A549 (cell line): Measurements from ENCODE around the gene MMP24OS. TPM values are rescaled to one million over a fixed set of nuclear protein-coding genes. Genes with fewer than 3 reads are reported as not detected.

ENCODE experiments used
- ATAC-seq, 2 experiments: fragments of 200-7000 bp in 1 of 2; fragments of >200 bp in 1 of 2; cut with Nextera tagmentation in 1 of 2; cut with Tn5 transposase in 1 of 2; 3 replicates each; pipeline versions ENCODE4 v1.8.0 to v1.9.1; 2018 to 2020; ENCODE audit warnings: mild to moderate bottlenecking in 1 of 2, moderate library complexity in 1 of 2
- CTCF ChIA-PET: fragments of 300-600 bp; sonication (Branson Sonifier 250); formaldehyde crosslinking; extraction: SDS; loops from one replicate; lab custom pipeline; 2021; ENCODE audit warnings: antibody characterized with exemption, inconsistent platforms; lab: Yijun Ruan, JAX
- POLR2A ChIA-PET: fragments of 350-600 bp; formaldehyde crosslinking; extraction: SDS; loops from one replicate; lab custom pipeline; 2021; ENCODE audit warnings: antibody characterized with exemption, inconsistent platforms; lab: Yijun Ruan, JAX
- DNase-seq, 2 experiments: peaks; one replicate each; pipeline versions ENCODE4 v3.0.0 to v3.0.0-alpha.2; 2011 to 2016; ENCODE audit warnings: low read depth in 1 of 2, low spot score in 1 of 2
- FAIRE-seq: peaks from 2 replicates; lab custom pipeline; 2011; peaks lifted over from hg19 to GRCh38; lab: Jason Lieb, UNC
- H3K27ac ChIP-seq, 2 experiments: fragments of >200 bp; sonication (Bioruptor Twin); formaldehyde crosslinking; 3 replicates each; pipeline ENCODE4 v1.5.1; 2016 to 2017
- H3K4me1 ChIP-seq: fragments of >200 bp; sonication (Bioruptor Twin); formaldehyde crosslinking; 3 replicates; pipeline ENCODE4 v1.6.1; 2016
- H3K4me2 ChIP-seq: fragments of >200 bp; sonication (Bioruptor Twin); formaldehyde crosslinking; 3 replicates; pipeline ENCODE4 v1.6.1; 2016
- H3K4me3 ChIP-seq: fragments of >200 bp; sonication (Bioruptor Twin); formaldehyde crosslinking; 3 replicates; pipeline ENCODE4 v1.5.1; 2016
- H3K9me3 ChIP-seq: fragments of >200 bp; sonication (Bioruptor Twin); formaldehyde crosslinking; 3 replicates; pipeline ENCODE4 v1.6.1; 2016
- ATOH8 ChIP-seq: fragments of 250-450 bp; sonication (Bioruptor Pico); IDR thresholded peaks from 2 replicates; pipeline ENCODE4 v1.5.0; 2020; ENCODE audit warnings: low read depth, mild to moderate bottlenecking, moderate library complexity
- BCL3 ChIP-seq: fragments of >200 bp; sonication (Bioruptor Twin); formaldehyde crosslinking; IDR thresholded peaks from 3 replicates; pipeline ENCODE4 v1.6.1; 2016
- CBX2 ChIP-seq: fragments of 200-600 bp; sonication (generic); IDR thresholded peaks from 2 replicates; pipeline ENCODE4 v1.6.1; 2016; ENCODE audit warnings: low read depth, mild to moderate bottlenecking, borderline replicate concordance
- CTCF ChIP-seq: fragments of >200 bp; sonication (Bioruptor Twin); formaldehyde crosslinking; IDR thresholded peaks from 3 replicates; pipeline ENCODE4 v1.5.1; 2016
- FOSB ChIP-seq: fragments of 250-450 bp; sonication (Bioruptor Pico); IDR thresholded peaks from 2 replicates; pipeline ENCODE4 v1.5.0; 2020; ENCODE audit warnings: mild to moderate bottlenecking, moderate library complexity
- FOXS1 ChIP-seq: fragments of 250-450 bp; sonication (Bioruptor Pico); IDR thresholded peaks from 2 replicates; pipeline ENCODE4 v1.5.0; 2020; ENCODE audit warnings: mild to moderate bottlenecking, moderate library complexity
- HOXA7 ChIP-seq: fragments of 250-450 bp; sonication (Bioruptor Pico); IDR thresholded peaks from 2 replicates; pipeline ENCODE4 v1.5.0; 2020; ENCODE audit warnings: mild to moderate bottlenecking, moderate library complexity
- HOXB5 ChIP-seq: fragments of 250-450 bp; sonication (Bioruptor Pico); IDR thresholded peaks from 2 replicates; pipeline ENCODE4 v1.5.0; 2020; ENCODE audit warnings: mild to moderate bottlenecking, moderate library complexity
- JUN ChIP-seq, 2 experiments: fragments of >200 bp; sonication (Bioruptor Twin); formaldehyde crosslinking; IDR thresholded peaks; 2 replicates in 1 of 2; 3 replicates in 1 of 2; pipeline ENCODE4 v1.6.1; 2016 to 2017
- MAX ChIP-seq: IDR thresholded peaks from 2 replicates; pipeline ENCODE4 v1.6.1; 2012
- PBX3 ChIP-seq: IDR thresholded peaks from 2 replicates; pipeline ENCODE4 v1.6.1; 2012
- PHF8 ChIP-seq: fragments of 200-600 bp; sonication (generic); IDR thresholded peaks from 2 replicates; pipeline ENCODE4 v1.6.1; 2016; ENCODE audit warnings: low read depth, mild to moderate bottlenecking, antibody characterized with exemption, moderate library complexity, borderline replicate concordance
- POLR2AphosphoS2 ChIP-seq: conservative IDR thresholded peaks from 2 replicates; pipeline ENCODE4 v1.6.1; 2012; ENCODE audit warnings: low read length, improper control_type of control experiment, inconsistent platforms
- RARB ChIP-seq: fragments of 250-450 bp; sonication (Bioruptor Pico); IDR thresholded peaks from 2 replicates; pipeline ENCODE4 v1.8.0; 2021; ENCODE audit warnings: mild to moderate bottlenecking, moderate library complexity
- SREBF2 ChIP-seq: fragments of 450-650 bp; IDR thresholded peaks from 2 replicates; pipeline ENCODE4 v1.6.1; 2014; ENCODE audit warnings: mild to moderate bottlenecking, moderate library complexity
- TFCP2L1 ChIP-seq: fragments of 250-450 bp; sonication (Bioruptor Pico); IDR thresholded peaks from 2 replicates; pipeline ENCODE4 v1.5.0; 2021; ENCODE audit warnings: mild to moderate bottlenecking
- ZNF302 ChIP-seq: fragments of 250-450 bp; sonication (Bioruptor Pico); IDR thresholded peaks from 2 replicates; pipeline ENCODE4 v1.9.0; 2021; ENCODE audit warnings: inconsistent platforms, mild to moderate bottlenecking, moderate library complexity
- WGBS: methylation state at CpG from one replicate; pipeline ENCODE4 v1.1.6; 2017; ENCODE audit errors: missing lambda C conversion rate; 5-methylcytosine and 5-hydroxymethylcytosine counted together
- polyA plus RNA-seq, 4 experiments: library from polyadenylated mRNA; depleted of rRNA in 3 of 4; stranded (reverse); fragments of >200 nt; fragmentation: RNase III in 1 of 4; extraction: RNeasy Plus Mini Kit Qiagen cat#74134 plus additional on column Dnase treatment in 1 of 4; gene quantifications; 2 replicates in 3 of 4; 3 replicates in 1 of 4; pipeline ENCODE4 v1.2.3, GENCODE V29; 2011 to 2017

The MMP24OS gene
- polyA plus RNA-seq, 2 of the 4 experiments (the other 2 are of a cell fraction), result 13.6 to 40.5 TPM

- CTCF ChIA-PET, result interaction anchor here (0.6 to 6.7 kb wide), 13 partner anchors 10 to 255 kb away, joined by 3 to 39 read pairs (median 4); partner anchors contain the start of gene GDF5
- no peak for DNase-seq
- Histone ChIP-seq H3K4me1 (peaks cover 40% of the 10 kb centered on the region), H3K4me3 (no peak overlapping the region), H3K27ac (peak overlapping the region in 1 of 2 experiments; percentile 99; a peak in 1 of 6 replicates), H3K4me2 (no peak overlapping the region), H3K9me3 (no peaks in the 10 kb centered on the region)
- WGBS, result 91% methylated on average over 5 of the region's 5 CpGs
- POLR2A ChIA-PET, result interaction anchor here (0.6 kb wide), 1 partner anchor 13 kb away, joined by 3 read pairs; no protein-coding TSS in a partner anchor
- ATAC-seq, result no peak
- FAIRE-seq, result no peak
- TF ChIP-seq PHF8 (no peak), ZNF302 (CRISPR knock-in tag) (no peak), HOXB5 (CRISPR knock-in tag) (no peak), JUN (IDR thresholded peaks at IDR 0.05) (no peak), CBX2 (no peak), SREBF2 (no peak), ATOH8 (no peak)
These were observed 1.1 kb upstream of the MMP24OS start for GRCh38 chr20:35279040-35279439.

- H3K9me3 ChIP-seq, result no peaks in the 10 kb centered on the region
- peak overlapping the region; percentile 98 to 99 for H3K27ac ChIP-seq
- ATAC-seq, result peak; percentile 10 to 31; a peak in 5 of 6 replicates
- DNase-seq, result no peak
- ChIA-PET POLR2A (interaction anchor here (0.9 to 1.6 kb wide), 6 partner anchors 13 to 369 kb away, joined by 3 to 17 read pairs (median 5); partner anchors contain the start of gene SPAG4), CTCF (interaction anchor here (0.6 to 15.8 kb wide), 10 partner anchors 8 to 181 kb away, joined by 3 to 333 read pairs (median 9); partner anchors contain the start of gene EDEM2)
- peak overlapping the region; percentile 94 for H3K4me2 ChIP-seq
- 20% methylated on average over 6 of the region's 10 CpGs for WGBS
- peak overlapping the region; percentile 76 for H3K4me3 ChIP-seq
- peaks cover 27% of the 10 kb centered on the region for H3K4me1 ChIP-seq
- TF ChIP-seq MAX (no peak), ZNF302 (CRISPR knock-in tag) (no peak), POLR2AphosphoS2 (peak; percentile 56; the same call in 1 of the 2 replicates), HOXA7 (CRISPR knock-in tag) (peak; percentile 90; the same call in 1 of the 2 replicates), CTCF (no peak), TFCP2L1 (CRISPR knock-in tag) (0 out of 2 replicates have a peak, but pooled peaks have one; percentile 46), RARB (CRISPR knock-in tag) (peak; percentile 22; the same call in 1 of the 2 replicates), FOSB (CRISPR knock-in tag) (peak; percentile 93), BCL3 (peak; percentile 52; the same call in 1 of the 3 replicates), PBX3 (peak; percentile 78)
- TF ChIP-seq, all 56 proteins: peak for 7
- FAIRE-seq, result no peak
These were observed 795 bp downstream of the MMP24OS start for GRCh38 chr20:35277127-35277526.

- WGBS, result 87% methylated on average over 5 of the region's 6 CpGs
- POLR2A ChIA-PET, result interaction anchor here (1.3 to 1.4 kb wide), 2 partner anchors 8 to 130 kb away, joined by 5 to 6 read pairs; partner anchors contain the start of gene EIF6
- H3K4me2 ChIP-seq, result peak overlapping the region; percentile 94
- ATAC-seq, result peak; percentile 2 to 4; a peak in 2 of 6 replicates
- no peak for FAIRE-seq
- CTCF ChIA-PET, result interaction anchor here (0.6 to 15.8 kb wide), 10 partner anchors 8 to 401 kb away, joined by 3 to 333 read pairs (median 4); partner anchors contain the start of gene EDEM2
- DNase-seq, result no peak
- peak overlapping the region; percentile 98 to 99 for H3K27ac ChIP-seq
- peak overlapping the region; percentile 76 for H3K4me3 ChIP-seq
- H3K4me1 ChIP-seq, result peaks cover 34% of the 10 kb centered on the region
- TF ChIP-seq MAX, result 0 out of 2 replicates have a peak, but pooled peaks have one; percentile 20
- no peak for TF ChIP-seq FOXS1 (CRISPR knock-in tag)
- no peaks in the 10 kb centered on the region for H3K9me3 ChIP-seq
These were observed 1.5 kb downstream of the MMP24OS start for GRCh38 chr20:35276408-35276807.
